Stimulated activated memory B cell treated with anti-CD40 and anti-IgM and Interleukin-4, amounts not matched to agents 10 μg/mL and 1 μg/mL and 100 μg/mL, for 72 hours (primary cell): ENCODE results near the gene KCNAB2.

Experiments
- ATAC-seq: fragments of 150-1000 bp; cut with Tn5 transposase; 2 replicates; pipeline ENCODE4 v1.10.0; 2021
- H3K27ac Mint-ChIP-seq: one replicate; pipeline ENCODE4 v1.8.0; 2022; ENCODE audit warnings: mild to moderate bottlenecking, mixed read lengths
- H3K27me3 Mint-ChIP-seq: one replicate; pipeline ENCODE4 v1.8.0; 2022; ENCODE audit warnings: mixed read lengths
- H3K36me3 Mint-ChIP-seq: one replicate; pipeline ENCODE4 v1.8.0; 2022; ENCODE audit warnings: mixed read lengths
- H3K4me1 Mint-ChIP-seq: one replicate; pipeline ENCODE4 v1.8.0; 2022; ENCODE audit warnings: mixed read lengths
- H3K4me3 Mint-ChIP-seq: one replicate; pipeline ENCODE4 v1.8.0; 2022; ENCODE audit warnings: mild to moderate bottlenecking, moderate library complexity, mixed read lengths
- H3K9me3 Mint-ChIP-seq: one replicate; pipeline ENCODE4 v1.8.0; 2022; ENCODE audit warnings: mixed read lengths

Gene KCNAB2

DNA sequence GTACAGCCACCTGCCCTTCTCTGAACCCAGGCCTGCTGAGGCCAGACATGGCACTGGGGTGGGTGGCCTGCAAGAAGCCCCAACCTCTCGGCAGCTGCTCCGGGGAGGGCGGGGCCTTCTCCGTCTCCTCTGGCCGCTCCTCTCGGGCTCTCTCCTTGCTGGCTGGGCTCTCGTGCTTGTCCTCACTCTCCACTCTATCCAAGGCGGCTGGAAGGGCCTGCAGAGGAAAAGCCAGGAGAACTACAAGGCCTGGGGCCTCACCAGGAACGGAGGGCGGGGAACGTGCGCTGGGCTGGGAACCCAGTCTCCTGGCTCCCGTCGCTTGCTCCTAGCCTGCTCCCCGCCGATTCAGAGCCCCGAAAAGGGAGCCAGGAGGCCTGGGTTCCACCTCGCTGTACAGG is 75.3 kb downstream of the KCNAB2 start:
- Mint-ChIP-seq H3K36me3 (peaks cover 6% of the 10 kb centered on the region), H3K4me3 (no peak overlapping the region), H3K9me3 (peaks cover 14% of the 10 kb centered on the region), H3K27ac (no peak overlapping the region), H3K27me3 (peaks cover 23% of the 10 kb centered on the region), H3K4me1 (no peaks in the 10 kb centered on the region)
- ATAC-seq: no peak

DNA sequence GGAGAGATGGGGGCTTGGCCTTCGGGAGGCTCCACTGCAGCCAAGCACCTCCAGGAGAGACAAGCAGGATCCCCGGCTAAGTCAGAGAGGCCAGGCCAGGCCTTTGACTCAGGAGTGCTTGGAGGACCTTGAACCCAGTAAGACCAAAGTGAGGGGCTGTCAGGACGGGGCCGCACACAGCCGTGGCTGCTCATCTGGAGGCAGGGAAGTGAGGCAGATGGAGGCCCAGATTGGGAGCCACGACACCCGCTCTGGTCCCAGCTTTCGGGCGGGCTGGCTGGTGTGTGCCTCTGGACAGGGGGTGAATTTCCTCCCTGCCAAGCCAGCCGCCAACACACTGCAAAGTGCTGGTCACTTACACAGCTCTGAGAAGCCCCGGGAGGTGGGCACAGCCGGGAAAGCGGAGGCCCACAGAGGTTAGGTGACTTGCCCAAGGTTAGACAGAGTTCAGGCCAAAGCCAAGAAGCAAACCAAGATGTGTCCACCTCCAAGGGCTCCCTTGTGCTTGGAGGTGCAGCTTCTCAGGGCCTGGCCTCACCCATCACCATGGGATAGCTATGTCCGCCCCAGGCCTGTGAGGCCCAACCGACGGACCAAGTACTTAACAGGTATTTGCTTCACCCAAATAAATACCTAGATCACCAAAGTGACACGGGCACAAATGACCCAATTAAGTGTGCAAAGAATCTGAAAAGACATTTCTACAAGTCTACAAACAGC is 76.1 kb downstream of the KCNAB2 start:
- Mint-ChIP-seq H3K36me3 (peaks cover 4% of the 10 kb centered on the region), H3K9me3 (peaks cover 6% of the 10 kb centered on the region), H3K4me3 (no peak overlapping the region), H3K27me3 (peaks cover 31% of the 10 kb centered on the region), H3K27ac (no peak overlapping the region), H3K4me1 (peaks cover 4% of the 10 kb centered on the region)
- ATAC-seq: no peak

DNA sequence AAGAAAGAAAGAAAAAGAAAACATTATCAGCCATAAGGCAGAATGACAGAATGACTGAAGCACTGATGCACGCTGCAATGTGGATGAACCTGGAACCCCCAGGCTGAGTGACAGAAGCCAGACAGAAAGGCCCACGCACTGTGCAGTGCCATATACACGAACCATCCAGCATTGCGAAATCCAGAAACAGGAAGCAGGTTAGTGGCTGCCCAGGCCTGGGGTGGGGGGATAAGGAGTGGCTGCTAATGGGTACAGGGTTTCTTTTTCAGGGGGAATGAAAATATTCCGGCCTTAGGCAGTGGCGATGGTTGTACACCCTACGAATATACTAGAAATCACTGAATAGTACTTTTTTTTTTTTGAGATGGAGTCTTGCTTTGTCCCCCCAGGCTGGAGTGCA is 77.4 kb downstream of the KCNAB2 start:
- Mint-ChIP-seq H3K4me3 (no peak overlapping the region), H3K9me3 (peaks cover 2% of the 10 kb centered on the region), H3K4me1 (peaks cover 13% of the 10 kb centered on the region), H3K36me3 (no peaks in the 10 kb centered on the region), H3K27me3 (peaks cover 39% of the 10 kb centered on the region), H3K27ac (no peak overlapping the region)
- ATAC-seq: no peak

DNA sequence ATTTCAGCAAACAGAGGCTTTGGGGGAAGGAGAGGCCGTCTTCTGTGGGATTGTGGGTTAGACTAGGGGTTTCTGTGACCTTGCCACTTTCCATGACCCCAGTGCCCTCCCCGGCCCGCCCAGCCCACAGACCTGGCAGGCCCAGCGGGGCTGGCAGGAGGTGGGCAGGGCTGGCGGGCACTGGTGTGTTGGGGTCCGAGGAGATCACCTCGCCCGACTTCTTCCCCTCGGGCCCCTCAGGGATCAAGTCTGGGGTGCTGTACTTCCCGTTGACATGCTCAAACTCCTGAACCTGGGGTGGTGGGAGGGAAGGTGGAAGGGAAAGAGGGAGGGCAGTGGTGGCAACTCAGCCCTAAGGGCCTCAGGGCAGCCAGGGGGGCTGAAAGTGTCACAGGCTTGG is 78.1 kb downstream of the KCNAB2 start:
- no peaks in the 10 kb centered on the region for H3K9me3 Mint-ChIP-seq
- no peak overlapping the region for H3K27ac Mint-ChIP-seq
- no peak overlapping the region for H3K4me3 Mint-ChIP-seq
- peaks cover 13% of the 10 kb centered on the region for H3K4me1 Mint-ChIP-seq
- peaks cover 39% of the 10 kb centered on the region for H3K27me3 Mint-ChIP-seq
- H3K36me3 Mint-ChIP-seq: no peaks in the 10 kb centered on the region
- ATAC-seq: no peak

DNA sequence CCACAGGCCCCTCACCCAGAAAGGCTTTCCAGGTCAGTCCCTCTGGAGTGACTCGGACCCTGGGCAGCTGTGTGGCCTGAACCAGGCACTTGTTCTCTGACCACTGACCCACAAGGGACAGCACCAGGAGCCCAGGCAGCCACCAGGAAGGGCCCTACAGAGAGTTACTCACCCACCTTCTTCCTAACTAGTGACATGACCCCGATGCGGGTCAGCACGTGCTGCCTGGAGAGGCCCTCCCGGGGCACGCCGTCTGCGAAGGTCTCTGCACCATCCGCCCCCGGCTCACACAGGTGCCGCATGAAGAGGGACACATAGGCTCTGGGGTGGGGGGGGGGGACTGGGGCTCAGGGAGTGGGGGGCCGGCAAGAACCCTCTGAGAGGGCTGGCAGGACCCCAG is 78.7 kb downstream of the KCNAB2 start:
- H3K4me3 Mint-ChIP-seq: no peak overlapping the region
- peaks cover 13% of the 10 kb centered on the region for H3K4me1 Mint-ChIP-seq
- no peaks in the 10 kb centered on the region for H3K9me3 Mint-ChIP-seq
- H3K36me3 Mint-ChIP-seq: no peaks in the 10 kb centered on the region
- peaks cover 39% of the 10 kb centered on the region for H3K27me3 Mint-ChIP-seq
- H3K27ac Mint-ChIP-seq: no peak overlapping the region
- no peak for ATAC-seq

DNA sequence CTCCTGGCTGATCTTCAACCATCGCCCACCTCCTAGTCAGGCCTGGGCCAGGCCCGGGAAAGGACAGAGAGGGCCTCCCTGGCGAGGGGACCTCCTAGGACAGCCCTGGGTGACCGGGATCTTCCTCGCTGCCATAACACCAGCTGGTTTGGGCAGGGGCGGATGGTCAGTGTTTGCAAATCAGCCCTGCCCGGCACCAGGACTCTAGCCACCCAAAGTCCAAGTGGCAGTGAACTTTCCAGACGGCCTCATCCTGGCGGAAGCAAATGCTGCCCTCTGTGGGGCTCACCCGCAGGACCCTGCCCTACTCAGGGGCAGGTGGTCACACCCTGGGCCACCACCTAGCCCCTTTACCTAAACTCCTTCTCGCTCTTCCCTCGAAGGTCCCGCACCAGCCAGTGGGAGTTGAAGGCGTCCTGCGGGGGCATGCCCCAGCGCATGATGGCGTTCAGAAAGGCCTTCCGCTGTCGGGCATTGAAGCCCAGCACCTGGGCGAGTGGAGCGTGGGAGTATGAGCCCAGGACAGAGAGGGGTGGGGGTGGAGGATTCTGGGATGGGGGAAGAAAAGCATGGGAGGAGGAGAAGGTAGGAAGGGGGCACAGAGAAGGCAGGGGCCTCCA is 79.2 kb downstream of the KCNAB2 start:
- Mint-ChIP-seq H3K9me3 (no peaks in the 10 kb centered on the region), H3K36me3 (no peaks in the 10 kb centered on the region), H3K4me3 (no peak overlapping the region), H3K27ac (no peak overlapping the region), H3K27me3 (peaks cover 43% of the 10 kb centered on the region), H3K4me1 (peaks cover 13% of the 10 kb centered on the region)
- ATAC-seq: no peak

DNA sequence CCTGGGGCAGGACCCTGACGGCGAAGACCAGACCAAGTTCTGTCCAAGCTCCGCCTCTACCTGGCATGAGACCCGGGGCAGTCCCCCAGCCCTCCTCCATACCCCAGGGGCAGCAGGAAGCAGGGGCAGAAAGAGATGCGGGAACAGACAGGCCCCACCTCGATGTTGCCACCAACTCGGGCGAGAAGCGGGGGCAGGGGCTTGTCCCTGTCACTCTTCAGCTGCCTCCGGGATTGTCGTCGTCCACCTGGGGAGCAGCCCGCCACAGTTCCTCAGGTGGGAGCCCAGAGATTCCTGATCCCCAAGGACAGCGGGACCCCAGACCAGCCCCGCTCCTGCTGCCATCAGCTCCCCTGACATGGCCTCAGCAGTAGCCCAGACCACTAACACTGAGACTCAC is 79.7 kb downstream of the KCNAB2 start:
- Mint-ChIP-seq H3K4me1 (peaks cover 13% of the 10 kb centered on the region), H3K36me3 (no peaks in the 10 kb centered on the region), H3K4me3 (no peak overlapping the region), H3K27me3 (peaks cover 49% of the 10 kb centered on the region), H3K9me3 (no peaks in the 10 kb centered on the region), H3K27ac (no peak overlapping the region)
- no peak for ATAC-seq

DNA sequence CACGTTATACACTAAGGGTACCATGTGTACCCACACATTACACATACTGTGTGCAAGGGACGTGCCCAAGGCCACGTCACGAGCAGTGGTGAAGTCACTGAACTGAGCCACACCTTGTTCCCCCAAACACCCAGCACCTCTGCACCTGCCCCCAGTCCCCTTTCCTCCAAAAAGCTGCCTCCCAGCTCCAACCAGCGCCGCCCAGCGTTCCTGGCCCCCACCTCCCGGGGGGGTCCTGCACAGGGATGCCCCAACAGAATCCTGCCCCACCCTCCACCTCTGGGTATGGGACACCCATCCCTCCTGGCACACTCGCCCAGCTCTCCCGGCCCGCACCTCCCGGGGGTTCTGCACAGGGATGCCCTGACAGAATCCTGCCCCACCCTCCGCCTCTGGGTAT is 80.3 kb downstream of the KCNAB2 start:
- peaks cover 49% of the 10 kb centered on the region for H3K27me3 Mint-ChIP-seq
- no peaks in the 10 kb centered on the region for H3K36me3 Mint-ChIP-seq
- no peak for ATAC-seq
- H3K4me3 Mint-ChIP-seq: no peak overlapping the region
- no peaks in the 10 kb centered on the region for H3K9me3 Mint-ChIP-seq
- peaks cover 13% of the 10 kb centered on the region for H3K4me1 Mint-ChIP-seq
- H3K27ac Mint-ChIP-seq: no peak overlapping the region

DNA sequence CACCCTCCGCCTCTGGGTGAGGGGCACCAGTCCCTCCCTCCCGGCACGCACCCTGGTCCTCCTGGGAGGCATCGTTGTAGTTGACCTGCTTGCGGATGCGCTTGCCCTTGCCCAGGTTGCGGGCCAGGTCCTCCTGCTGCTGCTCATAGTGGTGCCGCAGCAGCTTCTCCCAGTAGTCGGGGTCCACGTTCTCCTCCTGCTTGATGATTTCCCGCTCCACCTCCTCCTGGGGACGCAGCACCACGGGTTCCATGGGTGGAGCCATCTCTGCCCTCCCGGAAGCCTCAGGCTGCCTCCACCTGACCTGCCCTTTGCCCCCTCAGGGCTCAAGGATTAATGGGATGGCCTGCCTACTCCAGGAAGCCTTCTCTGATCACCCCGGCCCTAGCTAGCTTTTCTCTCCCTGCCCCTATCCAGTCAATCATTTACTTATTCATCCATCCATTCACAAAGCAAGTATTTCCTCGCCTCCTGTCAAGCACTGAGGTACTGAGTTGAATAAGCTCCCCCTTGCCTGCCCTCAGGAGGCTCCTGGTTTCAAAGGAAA is 80.9 kb downstream of the KCNAB2 start:
- no peak overlapping the region for H3K4me3 Mint-ChIP-seq

DNA sequence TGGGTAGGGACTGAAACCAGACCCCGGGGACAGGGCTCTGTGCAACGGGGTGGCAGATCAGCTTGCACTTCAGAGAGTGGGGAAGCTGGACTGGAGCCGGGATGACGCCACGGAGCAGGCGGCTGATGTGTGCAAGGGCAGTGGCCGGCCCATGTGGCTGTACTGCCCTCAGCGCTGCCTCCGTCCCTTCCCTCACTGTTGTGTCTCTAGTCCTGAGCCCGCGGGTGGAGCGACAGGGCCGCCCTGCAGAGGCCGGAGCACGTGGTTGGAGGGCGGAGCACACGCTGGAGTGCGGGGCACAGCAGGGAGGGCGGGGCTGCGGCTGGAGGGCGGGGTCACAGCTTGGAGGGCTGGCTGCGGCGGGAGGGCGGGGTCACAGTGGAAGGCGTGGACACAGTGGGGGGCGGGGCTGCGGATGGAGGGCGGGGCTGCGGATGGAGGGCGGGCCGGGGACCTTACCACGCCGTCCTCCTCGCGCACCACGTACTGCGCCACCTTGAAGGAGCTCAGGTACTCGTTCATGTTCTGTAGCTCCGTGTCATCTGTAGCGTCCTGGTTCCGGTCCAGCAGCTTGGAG is 82.0 kb downstream of the KCNAB2 start:
- peak; percentile 67 for ATAC-seq
- H3K36me3 Mint-ChIP-seq: peaks cover 4% of the 10 kb centered on the region
- peaks cover 13% of the 10 kb centered on the region for H3K4me1 Mint-ChIP-seq
- H3K27me3 Mint-ChIP-seq: peaks cover 53% of the 10 kb centered on the region
- peaks cover 8% of the 10 kb centered on the region for H3K9me3 Mint-ChIP-seq
- H3K27ac Mint-ChIP-seq: no peak overlapping the region
- H3K4me3 Mint-ChIP-seq: no peak overlapping the region

More for the DNA sequence above, 80.9 kb downstream of the KCNAB2 start:
- no peak overlapping the region for H3K27ac Mint-ChIP-seq
- H3K9me3 Mint-ChIP-seq: no peaks in the 10 kb centered on the region
- H3K4me1 Mint-ChIP-seq: peaks cover 13% of the 10 kb centered on the region
- peaks cover 46% of the 10 kb centered on the region for H3K27me3 Mint-ChIP-seq
- ATAC-seq: no peak
- no peaks in the 10 kb centered on the region for H3K36me3 Mint-ChIP-seq

DNA sequence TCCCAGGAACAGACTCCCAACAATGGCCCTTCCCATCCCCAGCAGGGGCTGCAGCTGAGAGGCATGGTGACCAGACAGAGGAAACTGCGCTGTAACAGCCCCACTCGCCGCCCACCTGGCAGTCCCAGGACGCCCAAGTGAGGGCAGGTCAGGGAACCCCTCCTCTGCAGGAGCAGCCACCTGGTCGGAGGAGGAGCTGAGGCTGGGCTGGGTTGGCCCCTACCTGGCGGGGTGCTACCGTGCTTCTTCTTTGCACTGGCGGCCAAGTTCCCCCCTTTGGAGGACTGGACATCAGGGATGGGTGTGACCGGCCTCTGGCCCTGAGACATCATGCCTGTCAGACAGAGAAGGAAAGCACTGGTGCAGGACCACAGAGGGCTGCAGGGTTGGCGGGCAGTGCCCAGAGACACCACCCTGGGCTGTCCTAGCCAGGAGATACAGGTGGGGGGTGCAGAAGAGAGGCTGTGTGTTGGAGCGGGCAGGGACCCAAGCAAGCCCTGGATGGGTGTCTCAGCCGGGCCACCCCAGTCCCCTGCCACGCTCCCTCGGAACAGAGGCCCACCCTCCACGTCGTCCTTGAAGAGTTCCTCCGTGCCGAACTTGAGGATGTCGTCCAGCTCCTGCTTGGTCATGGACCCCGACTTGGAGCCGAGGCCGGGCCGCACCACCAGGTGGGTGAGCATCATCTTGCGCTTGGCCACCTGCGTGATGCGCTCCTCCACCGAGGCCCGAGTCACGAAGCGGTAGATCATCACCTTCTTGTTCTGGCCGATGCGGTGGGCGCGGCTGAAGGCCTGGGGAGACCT is 82.8 kb downstream of the KCNAB2 start:
- Mint-ChIP-seq H3K27ac (no peak overlapping the region), H3K4me1 (peaks cover 13% of the 10 kb centered on the region), H3K9me3 (peaks cover 10% of the 10 kb centered on the region), H3K4me3 (no peak overlapping the region), H3K27me3 (peaks cover 61% of the 10 kb centered on the region), H3K36me3 (peaks cover 6% of the 10 kb centered on the region)
- no peak for ATAC-seq

DNA sequence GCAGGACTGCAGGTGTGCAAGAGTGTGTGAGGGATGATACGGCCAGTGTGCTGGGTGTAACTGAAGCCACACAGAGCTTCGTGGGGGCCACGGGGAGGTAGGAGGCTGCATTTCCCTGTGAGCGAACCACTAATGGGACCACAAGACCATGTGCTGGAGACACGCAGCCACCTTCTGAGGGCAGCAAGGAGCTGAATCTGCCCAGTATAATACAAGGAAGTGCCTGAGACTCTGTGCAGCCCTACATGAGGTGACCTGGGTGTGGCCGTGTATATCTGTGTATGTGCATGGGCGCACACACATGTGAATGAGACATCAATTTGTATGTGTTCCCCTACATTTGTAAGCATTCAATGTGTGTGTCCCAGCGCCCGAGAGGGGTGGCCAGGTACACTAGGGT is 83.6 kb downstream of the KCNAB2 start:
- no peak for ATAC-seq
- Mint-ChIP-seq H3K27ac (no peak overlapping the region), H3K9me3 (peaks cover 10% of the 10 kb centered on the region), H3K27me3 (peaks cover 69% of the 10 kb centered on the region), H3K4me3 (no peak overlapping the region), H3K4me1 (peaks cover 13% of the 10 kb centered on the region), H3K36me3 (peaks cover 6% of the 10 kb centered on the region)

DNA sequence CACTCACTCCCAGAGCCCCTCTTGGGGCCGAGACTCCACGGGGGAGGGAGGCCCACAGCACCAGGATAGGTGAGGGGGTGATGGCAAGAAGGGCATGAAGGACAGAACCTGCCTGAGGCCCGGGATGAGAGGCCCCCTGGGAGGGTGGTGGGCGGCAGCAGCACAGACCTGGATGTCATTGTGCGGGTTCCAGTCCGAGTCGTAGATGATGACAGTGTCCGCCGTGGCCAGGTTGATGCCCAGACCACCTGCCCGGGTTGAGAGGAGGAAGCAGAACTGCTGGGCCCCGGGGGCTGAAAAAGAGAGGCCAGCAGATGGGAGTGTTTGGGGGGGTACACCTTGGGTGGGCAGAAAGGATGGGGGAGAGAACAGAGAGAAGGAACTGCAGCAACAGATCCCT is 84.3 kb downstream of the KCNAB2 start:
- peaks cover 10% of the 10 kb centered on the region for H3K9me3 Mint-ChIP-seq
- no peak overlapping the region for H3K4me3 Mint-ChIP-seq
- H3K4me1 Mint-ChIP-seq: peaks cover 13% of the 10 kb centered on the region
- ATAC-seq: no peak
- peaks cover 6% of the 10 kb centered on the region for H3K36me3 Mint-ChIP-seq
- H3K27ac Mint-ChIP-seq: no peak overlapping the region
- peaks cover 72% of the 10 kb centered on the region for H3K27me3 Mint-ChIP-seq

DNA sequence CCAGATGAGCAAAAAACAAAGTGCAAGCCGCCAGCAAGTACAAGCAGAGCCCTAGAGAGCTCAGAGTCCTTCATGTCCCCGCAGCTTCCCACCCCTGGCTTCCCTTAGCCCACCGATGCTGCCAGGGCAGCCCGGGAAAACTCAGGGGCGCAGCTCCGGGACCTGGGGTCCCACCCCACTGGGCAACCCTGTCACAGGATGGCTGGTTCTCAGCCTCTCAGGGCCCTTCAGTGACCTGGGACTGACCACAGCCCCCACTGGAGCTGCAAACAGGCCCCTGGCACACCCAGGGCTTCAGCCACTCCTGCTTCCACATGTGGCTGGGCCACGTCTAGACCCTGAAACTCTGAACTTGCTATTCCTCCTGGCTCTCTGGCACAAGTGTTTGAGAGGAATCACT is 84.9 kb downstream of the KCNAB2 start:
- no peak for ATAC-seq
- H3K27ac Mint-ChIP-seq: no peak overlapping the region
- H3K4me1 Mint-ChIP-seq: peaks cover 13% of the 10 kb centered on the region
- peaks cover 6% of the 10 kb centered on the region for H3K36me3 Mint-ChIP-seq
- H3K4me3 Mint-ChIP-seq: no peak overlapping the region
- H3K9me3 Mint-ChIP-seq: peaks cover 10% of the 10 kb centered on the region
- H3K27me3 Mint-ChIP-seq: peaks cover 72% of the 10 kb centered on the region

DNA sequence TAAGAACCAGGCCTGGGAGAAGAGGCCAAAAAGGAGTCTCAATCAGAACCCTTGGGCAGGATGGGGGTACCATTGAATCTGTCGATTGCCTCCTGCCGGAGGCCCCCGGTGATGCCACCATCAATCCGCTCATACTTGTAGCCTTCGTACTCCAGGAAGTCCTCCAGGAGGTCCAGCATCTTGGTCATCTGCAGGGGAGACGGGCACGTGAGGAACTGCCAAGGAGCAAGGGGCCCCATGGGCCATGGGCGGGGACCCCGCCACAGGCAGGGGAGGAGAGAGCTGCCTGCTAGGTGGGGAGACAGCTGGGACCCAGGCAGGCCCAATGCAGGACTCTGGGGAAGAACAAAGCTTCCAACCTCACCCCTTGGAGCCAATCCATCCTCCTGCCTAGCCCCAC is 85.9 kb downstream of the KCNAB2 start:
- Mint-ChIP-seq H3K4me1 (peaks cover 12% of the 10 kb centered on the region), H3K27ac (no peak overlapping the region), H3K4me3 (no peak overlapping the region), H3K36me3 (peaks cover 6% of the 10 kb centered on the region), H3K9me3 (peaks cover 10% of the 10 kb centered on the region), H3K27me3 (peaks cover 72% of the 10 kb centered on the region)
- no peak for ATAC-seq
